ENCODE results near the gene MORC2.

DNA sequence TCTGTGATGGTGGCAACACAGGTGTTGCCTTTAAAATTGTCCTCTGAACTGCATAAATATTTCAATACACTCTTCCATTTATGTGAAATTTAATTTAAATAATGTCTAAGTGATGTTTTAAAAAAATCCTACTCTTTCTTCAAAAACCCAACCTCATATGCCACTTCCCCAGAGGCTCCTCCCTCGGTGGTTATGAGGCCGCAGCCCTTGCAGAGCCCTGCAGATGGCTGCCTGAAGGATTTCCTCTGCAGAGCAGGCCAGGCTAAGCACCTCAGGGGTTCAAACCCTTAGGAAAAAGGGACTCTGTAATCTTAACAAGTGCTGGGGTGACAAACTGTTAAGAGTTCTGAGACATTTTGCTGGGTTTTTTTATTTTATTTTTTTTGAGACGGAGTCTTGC lies 25.2 kb downstream of the MORC2 start:
- TF ChIP-seq, protein P1, sequence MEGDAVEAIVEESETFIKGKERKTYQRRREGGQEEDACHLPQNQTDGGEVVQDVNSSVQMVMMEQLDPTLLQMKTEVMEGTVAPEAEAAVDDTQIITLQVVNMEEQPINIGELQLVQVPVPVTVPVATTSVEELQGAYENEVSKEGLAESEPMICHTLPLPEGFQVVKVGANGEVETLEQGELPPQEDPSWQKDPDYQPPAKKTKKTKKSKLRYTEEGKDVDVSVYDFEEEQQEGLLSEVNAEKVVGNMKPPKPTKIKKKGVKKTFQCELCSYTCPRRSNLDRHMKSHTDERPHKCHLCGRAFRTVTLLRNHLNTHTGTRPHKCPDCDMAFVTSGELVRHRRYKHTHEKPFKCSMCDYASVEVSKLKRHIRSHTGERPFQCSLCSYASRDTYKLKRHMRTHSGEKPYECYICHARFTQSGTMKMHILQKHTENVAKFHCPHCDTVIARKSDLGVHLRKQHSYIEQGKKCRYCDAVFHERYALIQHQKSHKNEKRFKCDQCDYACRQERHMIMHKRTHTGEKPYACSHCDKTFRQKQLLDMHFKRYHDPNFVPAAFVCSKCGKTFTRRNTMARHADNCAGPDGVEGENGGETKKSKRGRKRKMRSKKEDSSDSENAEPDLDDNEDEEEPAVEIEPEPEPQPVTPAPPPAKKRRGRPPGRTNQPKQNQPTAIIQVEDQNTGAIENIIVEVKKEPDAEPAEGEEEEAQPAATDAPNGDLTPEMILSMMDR (conservative IDR thresholded peaks at IDR 0.05; ENCODE audit: low read length) = no peak
- no peak for TF ChIP-seq EZH2phosphoT487 (IDR thresholded peaks at IDR 0.05; ENCODE audit: borderline replicate concordance)
